HepG2 (cell line): ENCODE results near the gene ALDH7A1. TPM values are rescaled to one million over a fixed set of nuclear protein-coding genes. Genes with fewer than 3 reads are reported as not detected.

ENCODE experiments used
- ATAC-seq: fragments of 200-7000 bp; cut with Tn5 transposase; 3 replicates; pipeline ENCODE4 v1.9.1; 2020; ENCODE audit warnings: mild to moderate bottlenecking, moderate library complexity
- BruUV-seq: library from RNA; stranded (reverse); fragments of 400-500 nt; replicated peaks from 2 replicates; lab custom pipeline; 2021; lab: Mats Ljungman, UMichigan
- CTCF ChIA-PET: fragments of 300-600 bp; formaldehyde crosslinking; extraction: SDS; loops from one replicate; lab custom pipeline; 2021; ENCODE audit warnings: low total read pairs, inconsistent platforms, low intra/inter-chr PET ratio; lab: Yijun Ruan, JAX
- POLR2A ChIA-PET: fragments of 350-600 bp; sonication (Branson Sonifier 250); formaldehyde crosslinking; loops from one replicate; lab custom pipeline; 2020; ENCODE audit warnings: antibody characterized with exemption, inconsistent platforms; lab: Yijun Ruan, JAX
- DNase-seq: peaks from one replicate; pipeline ENCODE4 v3.0.0-alpha.2; 2015; ENCODE audit warnings: low spot score
- FAIRE-seq: peaks from 3 replicates; lab custom pipeline; 2011; peaks lifted over from hg19 to GRCh38; lab: Jason Lieb, UNC
- H2AFZ ChIP-seq: one replicate; pipeline ENCODE4 v1.6.1; 2011; ENCODE audit warnings: low read length, inconsistent platforms
- H3K27ac ChIP-seq: fragments of 300-600 bp; 3 replicates; pipeline ENCODE4 v1.8.0; 2011; ENCODE audit warnings: mixed run types, mild to moderate bottlenecking, mixed read lengths, low read length, inconsistent platforms; ENCODE audit not compliant: insufficient read depth; ENCODE audit errors: extremely low read length
- H3K27me3 ChIP-seq, 2 experiments: fragments of 200-600 bp in 1 of 2; 2 replicates in 1 of 2; 3 replicates in 1 of 2; pipeline versions ENCODE4 v1.6.0 to v1.8.0; 2011; ENCODE audit warnings: low read length in 2 of 2, mild to moderate bottlenecking in 2 of 2, moderate library complexity in 2 of 2, inconsistent platforms in 1 of 2; ENCODE audit not compliant: insufficient read depth in 2 of 2, control insufficient read depth in 1 of 2
- H3K36me3 ChIP-seq, 2 experiments: fragments of 200-600 bp in 1 of 2; replicated peaks in 1 of 2; 2 replicates in 1 of 2; 3 replicates in 1 of 2; pipeline versions ENCODE4 v1.5.1 to v1.8.0; 2011; ENCODE audit warnings: low read length in 2 of 2, inconsistent platforms in 1 of 2; ENCODE audit not compliant: insufficient read depth in 2 of 2, control insufficient read depth in 1 of 2
- H3K4me1 ChIP-seq: 2 replicates; pipeline ENCODE4 v1.5.1; 2012; ENCODE audit warnings: low read length, inconsistent platforms; ENCODE audit not compliant: insufficient read depth
- H3K4me2 ChIP-seq: 2 replicates; pipeline ENCODE4 v1.6.0; 2011; ENCODE audit warnings: low read depth, low read length, inconsistent platforms
- H3K4me3 ChIP-seq, 3 experiments: fragments of 200-600 bp in 1 of 3; sonication (generic), shearing (Covaris generic) in 1 of 3; replicated peaks in 1 of 3; 2 replicates each; pipeline ENCODE4 v1.5.1; 2011 to 2016; ENCODE audit warnings: low read length in 3 of 3, inconsistent platforms in 2 of 3, low read depth in 2 of 3, mild to moderate bottlenecking in 2 of 3, control low read depth in 1 of 3, mixed read lengths in 1 of 3; ENCODE audit not compliant: insufficient read depth in 1 of 3
- H3K79me2 ChIP-seq: one replicate; pipeline ENCODE4 v1.6.1; 2011; ENCODE audit warnings: low read length, inconsistent platforms; ENCODE audit not compliant: insufficient read depth
- H3K9ac ChIP-seq: 2 replicates; pipeline ENCODE4 v1.6.0; 2011; ENCODE audit warnings: mild to moderate bottlenecking, low read depth, low read length, inconsistent platforms; ENCODE audit not compliant: insufficient read depth
- H3K9me3 ChIP-seq: 2 replicates; pipeline ENCODE4 v1.5.1; 2012; ENCODE audit warnings: mild to moderate bottlenecking, low read length
- H4K20me1 ChIP-seq: 2 replicates; pipeline ENCODE4 v1.6.0; 2011; ENCODE audit warnings: inconsistent platforms, mild to moderate bottlenecking, low read length, moderate library complexity; ENCODE audit not compliant: insufficient read depth
- GABPA ChIP-seq, 2 experiments: IDR thresholded peaks; 2 replicates each; pipeline ENCODE4 v1.6.1; 2011 to 2016; ENCODE audit warnings: low read depth in 2 of 2, low read length in 1 of 2, missing biosample characterization in 1 of 2, missing genetic modification characterization in 1 of 2
- KAT2B ChIP-seq: fragments of 150-350 bp; IDR thresholded peaks from 2 replicates; pipeline ENCODE4 v1.6.1; 2014; ENCODE audit warnings: low read depth, low read length, borderline replicate concordance
- MEIS2 ChIP-seq: sonication (generic); formaldehyde crosslinking; IDR thresholded peaks from 2 replicates; pipeline ENCODE4 v1.9.0; 2021; ENCODE audit warnings: mild to moderate bottlenecking, missing genetic modification reagents
- SRF ChIP-seq: IDR thresholded peaks from 2 replicates; pipeline ENCODE4 v1.6.1; 2011; ENCODE audit warnings: mild to moderate bottlenecking, low read depth, low read length, moderate library complexity
- TP53 ChIP-seq: sonication (generic); formaldehyde crosslinking; conservative IDR thresholded peaks from 2 replicates; pipeline ENCODE4 v1.4.0; 2020; ENCODE audit warnings: missing genetic modification reagents
- ZNF143 ChIP-seq: sonication (generic); formaldehyde crosslinking; IDR thresholded peaks from 2 replicates; pipeline ENCODE4 v1.4.0; 2020; ENCODE audit warnings: missing genetic modification reagents
- ZNF274 ChIP-seq: sonication (generic); formaldehyde crosslinking; IDR thresholded peaks from 2 replicates; pipeline ENCODE4 v1.5.1; 2020; ENCODE audit warnings: mild to moderate bottlenecking, missing genetic modification reagents
- ZNF350 ChIP-seq: sonication (generic); formaldehyde crosslinking; IDR thresholded peaks from 2 replicates; pipeline ENCODE4 v1.4.0; 2020; ENCODE audit warnings: mild to moderate bottlenecking, low read depth, missing genetic modification reagents, borderline replicate concordance
- in situ Hi-C: cut with HindIII; loops from 2 replicates; pipeline ENCODE4 v1.10.0; 2017; ENCODE audit warnings: low pct_unique_long_range_greater_than_20kb; ENCODE audit not compliant: extremely low pct_ligation_motif_present
- intact Hi-C: fragments of 100-400 bp; cut with micrococcal nuclease; formaldehyde crosslinking; loops from one replicate; pipeline ENCODE4 v1.10.0; 2022; ENCODE audit not compliant: unreplicated experiment
- polyA plus RNA-seq, 8 experiments: library from polyadenylated mRNA; depleted of rRNA in 3 of 8; stranded (reverse) in 7 of 8; unstranded in 1 of 8; fragments of >200 nt; fragmentation: Illumina TruSeq in 4 of 8; extraction: Trizol in 4 of 8; gene quantifications; 2 replicates each; pipeline versions ENCODE4 v1.2.1 to v1.2.3, GENCODE V29; 2011 to 2016; ENCODE audit warnings: low read depth in 4 of 8, missing spikeins in 1 of 8, mixed read lengths in 1 of 8; ENCODE audit not compliant: insufficient read depth in 1 of 8
- total RNA-seq, 5 experiments: library from RNA; depleted of rRNA; stranded (reverse); fragments of >200 nt; fragmentation: Illumina TruSeq; extraction: Trizol; gene quantifications; 2 replicates each; pipeline ENCODE4 v1.2.3, GENCODE V29; 2016; ENCODE audit warnings: low read depth in 1 of 5

The ALDH7A1 gene
- total and polyA plus RNA-seq, 2 of the 13 experiments (the other 11 are each of a cell fraction or from before 2014, with no cell fraction given) = 69.0 to 100 TPM

DNA sequence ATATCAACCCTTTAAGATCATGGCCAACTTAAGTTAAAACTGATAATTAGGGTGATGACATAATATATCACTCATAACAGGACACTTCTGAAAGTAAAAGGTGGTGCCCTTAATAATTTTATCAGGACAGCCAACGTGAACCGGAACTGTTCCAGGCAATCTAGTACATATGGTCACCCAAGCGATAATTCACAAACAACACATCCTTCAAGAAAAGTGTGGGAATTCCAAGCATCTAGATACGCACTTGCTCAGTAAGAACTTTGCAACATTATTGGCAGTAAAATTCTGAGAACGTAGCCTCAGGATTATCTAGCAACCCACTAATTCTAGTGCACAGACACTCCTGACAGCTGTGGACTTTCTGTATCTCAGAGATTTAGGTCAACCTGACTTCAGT is 85.7 kb downstream of the ALDH7A1 start (continued):
- no peak for TF ChIP-seq ZNF143

DNA sequence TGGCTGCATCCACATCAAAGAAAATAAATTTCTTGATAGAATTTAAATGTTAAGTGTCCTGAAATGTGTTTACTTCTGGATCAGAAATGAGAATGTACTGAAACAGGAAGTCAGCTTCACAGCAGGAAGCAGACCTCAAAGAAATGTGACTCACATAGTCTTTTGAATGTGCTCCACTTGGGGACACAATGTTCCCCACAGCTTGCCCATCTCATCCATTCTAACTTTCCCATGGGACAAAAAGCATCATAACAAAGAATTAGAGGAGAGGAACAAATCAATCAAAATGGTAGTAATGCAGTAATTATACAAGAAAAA is 86.1 kb downstream of the ALDH7A1 start:
- Histone ChIP-seq H3K9me3 (no peaks in the 10 kb centered on the region), H2AFZ (no peak overlapping the region), H3K9ac (no peak overlapping the region), H4K20me1 (no peaks in the 10 kb centered on the region), H3K27me3 (no peaks in the 10 kb centered on the region), H3K36me3 (no peaks in the 10 kb centered on the region), H3K79me2 (no peaks in the 10 kb centered on the region), H3K4me3 (no peak overlapping the region), H3K4me1 (peaks cover 9% of the 10 kb centered on the region; the same call in 1 of the 2 replicates), H3K27ac (no peak overlapping the region), H3K4me2 (peak overlapping the region; percentile 41; the same call in 1 of the 2 replicates)
- in situ Hi-C loops (no loop called here), intact Hi-C loops (no loop called here)
- CTCF ChIA-PET = no interaction called here
- ATAC-seq (no peak), DNase-seq (no peak), FAIRE-seq (no peak)
- no TSS peak for BruUV-seq
- TF ChIP-seq ZNF274 (CRISPR knock-in tag) (no peak), KAT2B (no peak), SRF (no peak), ZNF350 (CRISPR knock-in tag) (no peak), MEIS2 (CRISPR knock-in tag) (no peak), TP53 (no peak), GABPA (IDR thresholded peaks at IDR 0.05; ENCODE audit: low read depth, low read length) (no peak), GABPA (CRISPR knock-in tag; IDR thresholded peaks at IDR 0.05; ENCODE audit: low read depth) (peak; percentile 27; the same call in 1 of the 2 replicates)
- POLR2A ChIA-PET = no interaction called here
